NCI-H524 (cell line): Measurements from ENCODE around the gene MAB21L2.

Experiments
- DNase-seq, 2 experiments: peaks; one replicate each; lab custom pipeline; 2025; lab: John Stamatoyannopoulos, UW

Gene MAB21L2

DNA sequence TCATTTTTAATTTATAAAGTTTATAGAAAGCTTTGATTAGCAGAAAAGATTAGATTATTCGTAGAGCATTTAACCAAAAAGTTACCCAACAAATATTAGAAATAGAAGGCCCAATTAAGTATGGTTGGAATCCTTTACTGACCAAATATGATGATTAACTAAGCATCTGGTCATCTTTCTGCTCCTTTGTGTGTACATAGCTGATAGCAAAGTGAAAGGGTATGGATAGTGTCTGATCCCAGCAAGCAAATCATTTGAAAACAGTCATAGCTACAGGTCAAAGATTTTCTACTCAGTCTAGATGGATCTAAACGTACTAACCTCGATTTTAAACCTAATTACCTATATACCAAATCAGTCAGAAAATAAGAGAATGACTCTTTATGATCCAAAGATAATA lies 7.3 kb upstream of the MAB21L2 start:
- DNase-seq = no peak

DNA sequence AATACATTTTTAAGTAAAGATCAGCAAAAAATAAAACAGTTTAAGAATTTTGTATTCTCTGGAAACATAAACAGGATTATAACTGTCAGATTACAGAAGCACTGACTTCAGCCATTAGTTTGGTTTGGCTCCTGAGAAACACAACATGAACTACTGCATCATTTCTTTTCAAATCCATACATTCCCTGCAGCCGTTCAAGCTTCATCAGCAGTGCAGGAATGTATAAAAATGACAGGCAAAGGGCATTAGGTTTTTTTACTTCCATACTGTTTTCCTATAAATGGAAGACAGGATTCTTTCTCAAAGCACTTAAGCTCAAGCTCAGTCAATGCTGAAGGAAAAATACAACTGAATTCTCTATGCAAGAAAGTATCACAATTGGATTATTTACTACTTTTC lies 4.2 kb upstream of the MAB21L2 start:
- no peak for DNase-seq

DNA sequence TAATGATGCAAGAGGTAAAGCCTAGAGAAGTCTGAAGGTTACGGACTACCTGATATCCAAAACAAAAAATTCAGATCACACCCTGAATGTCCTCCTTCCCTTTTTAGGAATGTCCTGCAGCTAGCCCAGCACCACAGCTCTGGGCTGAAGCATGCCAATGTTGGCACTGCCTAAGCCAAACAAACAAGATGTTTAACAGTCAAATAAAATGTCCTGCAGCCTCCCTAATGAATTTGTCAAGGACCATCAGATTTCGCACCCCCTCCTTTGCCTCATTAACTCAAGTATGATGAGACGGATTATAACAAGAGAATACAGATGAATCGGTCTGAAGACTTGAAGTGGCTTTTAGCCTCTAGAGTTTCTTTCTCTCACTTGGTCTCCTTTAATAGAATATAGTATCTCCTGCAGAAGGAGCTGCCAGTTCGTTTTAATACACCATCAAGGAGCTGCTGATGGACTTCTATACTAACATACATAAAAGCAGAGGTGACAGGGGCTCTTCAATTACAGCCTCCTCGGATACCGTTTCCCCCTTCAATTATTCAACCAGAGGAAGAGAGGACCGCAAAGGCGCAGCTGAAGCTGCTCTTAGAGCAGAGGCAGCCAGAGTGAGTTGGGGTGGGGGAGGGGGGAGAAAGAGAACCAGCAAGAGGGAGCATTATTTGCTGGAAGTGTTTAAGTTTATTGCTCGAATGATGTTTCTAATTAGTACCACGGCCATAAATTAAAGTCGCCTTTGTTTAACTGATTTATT lies 3.0 kb upstream of the MAB21L2 start:
- peak; percentile 74 to 87 for DNase-seq

DNA sequence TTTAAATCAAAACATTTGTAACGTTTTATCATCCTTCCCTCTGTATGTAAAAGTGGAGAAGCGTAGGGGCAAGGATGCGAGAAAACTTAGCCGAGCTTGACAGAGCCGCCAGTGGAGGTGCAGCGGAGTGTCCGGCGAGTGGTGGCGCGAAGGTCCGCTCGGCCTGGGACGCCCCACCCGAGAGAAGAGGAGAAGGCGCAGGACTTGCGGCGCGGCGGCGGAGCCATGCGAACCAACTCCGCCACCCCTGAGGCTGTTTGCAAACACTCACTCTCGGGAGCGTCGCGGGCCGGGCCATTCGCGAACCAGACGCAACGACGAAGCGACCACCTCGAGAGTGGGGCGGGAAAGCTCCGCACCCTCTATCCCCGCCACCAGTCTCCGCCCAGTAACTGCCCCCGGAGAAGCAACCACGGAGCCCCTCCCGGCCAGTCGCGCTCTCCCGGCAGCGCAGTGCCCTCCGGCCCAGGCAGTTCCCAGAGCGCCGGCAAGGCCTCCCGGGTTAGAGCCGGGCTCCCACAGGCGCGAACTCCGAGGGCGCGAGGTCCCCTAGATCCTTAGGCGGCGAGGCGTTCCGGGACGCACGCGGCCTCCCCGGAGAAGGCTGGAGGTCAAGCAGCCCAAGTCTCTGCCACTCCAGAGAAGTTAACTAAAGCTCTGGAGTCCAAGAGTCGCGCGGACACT lies 2.3 kb upstream of the MAB21L2 start:
- no peak for DNase-seq

DNA sequence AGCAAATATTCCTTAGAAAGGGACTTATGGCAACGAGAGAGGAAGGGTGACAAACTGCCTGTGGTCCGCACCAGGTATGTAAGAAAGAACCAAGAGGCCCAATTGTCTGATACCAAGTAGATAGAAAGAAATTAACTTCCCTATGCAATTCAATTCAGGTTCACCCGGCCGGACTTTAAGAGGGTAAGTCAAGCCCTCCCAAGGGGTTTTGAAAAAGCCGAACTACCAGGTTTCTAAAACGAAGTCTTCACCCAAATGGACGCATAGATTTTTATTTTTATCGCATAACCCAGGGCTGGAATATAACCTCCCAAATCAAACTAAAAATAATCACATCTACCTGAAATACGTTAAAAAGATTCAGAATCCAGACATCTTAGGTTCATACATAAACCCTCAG lies 1.6 kb upstream of the MAB21L2 start:
- DNase-seq = no peak

DNA sequence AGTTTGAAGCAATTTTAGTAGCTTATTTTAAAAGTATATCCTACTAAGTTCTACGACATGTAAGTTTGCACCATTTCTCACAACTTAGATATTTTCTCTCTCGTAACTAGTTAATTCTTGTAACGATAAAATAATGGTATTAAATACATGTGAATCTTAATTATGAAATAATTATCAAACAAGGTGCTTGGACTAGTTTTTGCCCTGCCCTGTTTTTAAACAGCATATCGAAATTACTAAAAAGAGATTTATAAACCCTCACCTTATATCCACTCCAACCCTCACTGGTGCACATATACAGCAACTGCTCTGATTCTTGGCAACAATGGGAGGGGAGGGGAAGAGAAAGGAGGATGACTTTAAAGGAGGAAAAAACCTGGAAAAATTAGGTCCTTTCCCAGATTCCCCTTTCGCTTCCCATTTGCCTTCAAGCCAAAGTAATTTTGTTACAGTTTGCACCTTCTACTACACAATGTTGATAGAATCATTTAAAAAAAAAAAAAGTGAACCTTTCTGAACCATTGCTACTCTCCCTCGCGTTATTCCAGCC lies 820 bp upstream of the MAB21L2 start:
- no peak for DNase-seq

DNA sequence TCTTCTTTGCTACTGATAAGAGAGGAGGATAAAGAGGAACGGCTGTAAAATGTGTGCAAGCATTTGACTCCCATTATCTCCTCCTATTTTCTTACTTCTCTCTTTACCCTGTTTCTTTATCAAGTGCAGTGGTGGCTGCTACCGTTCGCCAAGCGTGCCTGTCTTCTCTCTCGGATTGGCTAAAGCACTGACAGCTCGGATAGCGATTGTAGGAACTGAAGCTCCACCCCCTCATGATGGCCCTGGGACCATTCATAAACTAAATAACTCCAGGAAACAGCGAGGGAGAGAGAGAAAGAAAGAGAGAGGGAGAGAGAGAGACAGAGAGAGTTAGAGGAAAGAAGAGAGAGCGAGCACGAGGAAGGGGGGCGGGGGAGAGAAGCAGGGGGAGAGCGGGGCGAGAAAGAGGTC lies 305 bp upstream of the MAB21L2 start:
- no peak for DNase-seq

DNA sequence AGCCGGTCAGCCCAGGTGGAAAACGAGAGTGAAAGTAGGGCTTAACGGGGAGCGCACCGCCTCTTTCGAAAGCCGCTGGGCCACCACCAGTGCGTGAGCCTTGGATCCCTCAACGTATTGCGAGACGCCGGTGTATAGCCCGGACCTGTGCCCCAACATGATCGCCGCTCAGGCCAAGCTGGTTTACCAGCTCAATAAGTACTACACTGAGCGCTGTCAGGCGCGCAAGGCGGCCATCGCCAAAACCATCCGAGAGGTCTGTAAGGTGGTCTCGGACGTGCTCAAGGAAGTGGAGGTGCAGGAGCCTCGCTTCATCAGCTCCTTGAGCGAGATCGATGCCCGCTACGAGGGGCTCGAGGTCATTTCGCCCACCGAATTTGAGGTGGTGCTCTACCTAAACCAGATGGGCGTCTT lies 929 bp downstream of the MAB21L2 start:
- DNase-seq = no peak

DNA sequence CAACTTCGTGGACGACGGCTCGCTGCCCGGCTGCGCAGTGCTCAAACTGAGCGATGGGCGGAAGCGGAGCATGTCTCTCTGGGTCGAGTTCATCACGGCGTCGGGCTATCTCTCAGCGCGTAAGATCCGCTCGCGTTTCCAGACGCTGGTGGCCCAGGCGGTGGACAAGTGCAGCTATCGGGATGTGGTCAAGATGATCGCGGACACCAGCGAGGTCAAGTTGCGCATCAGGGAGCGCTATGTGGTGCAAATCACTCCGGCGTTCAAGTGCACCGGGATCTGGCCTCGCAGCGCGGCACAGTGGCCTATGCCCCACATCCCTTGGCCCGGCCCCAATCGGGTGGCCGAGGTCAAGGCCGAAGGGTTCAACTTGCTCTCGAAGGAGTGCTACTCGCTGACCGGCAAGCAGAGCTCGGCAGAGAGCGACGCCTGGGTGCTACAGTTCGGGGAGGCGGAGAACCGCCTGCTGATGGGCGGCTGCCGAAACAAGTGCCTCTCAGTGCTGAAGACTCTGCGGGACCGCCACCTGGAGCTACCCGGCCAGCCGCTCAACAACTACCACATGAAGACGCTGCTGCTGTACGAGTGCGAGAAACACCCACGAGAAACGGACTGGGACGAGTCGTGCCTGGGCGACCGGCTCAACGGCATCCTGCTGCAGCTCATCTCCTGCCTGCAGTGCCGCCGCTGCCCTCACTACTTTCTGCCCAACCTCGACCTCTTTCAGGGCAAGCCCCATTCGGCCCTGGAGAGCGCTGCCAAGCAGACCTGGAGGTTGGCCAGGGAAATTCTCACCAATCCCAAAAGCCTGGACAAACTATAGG lies 1.5 kb downstream of the MAB21L2 start:
- DNase-seq = no peak

DNA sequence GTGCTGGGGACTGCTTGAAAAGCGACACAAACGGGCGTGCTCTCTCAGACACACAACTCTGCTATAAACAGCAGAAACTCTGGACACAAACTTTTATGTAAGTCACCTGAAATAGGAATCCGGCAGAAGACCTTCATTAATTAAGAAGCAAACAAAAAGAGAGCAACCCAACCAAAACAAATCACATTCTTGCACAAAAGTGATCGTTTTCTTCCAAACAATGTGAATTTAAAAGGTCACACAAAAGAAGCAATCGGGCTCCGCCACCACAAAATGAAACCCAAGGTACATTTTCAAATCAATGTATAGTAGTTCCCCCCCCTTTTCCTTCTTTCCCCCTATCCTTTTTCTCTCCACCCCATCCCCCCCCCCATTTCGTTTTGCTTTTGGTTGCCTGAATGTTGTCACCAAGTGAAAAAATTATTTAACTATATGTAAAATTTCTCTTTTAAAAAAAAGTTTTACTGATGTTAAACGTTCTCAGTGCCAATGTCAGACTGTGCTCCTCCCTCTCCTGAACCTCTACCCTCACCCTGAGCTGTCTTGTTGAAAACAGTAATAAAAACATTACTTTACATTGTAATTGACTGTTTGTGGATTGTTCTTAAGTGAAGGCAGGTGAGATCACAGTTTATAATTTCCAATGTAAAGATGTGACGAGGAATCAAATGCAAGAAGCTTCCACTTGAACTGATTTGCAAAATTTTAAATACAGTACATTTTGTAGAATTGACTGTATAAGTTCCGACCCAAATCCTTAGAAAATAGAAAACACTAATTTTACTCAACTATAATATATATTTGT lies 2.4 kb downstream of the MAB21L2 start:
- DNase-seq = no peak

DNA sequence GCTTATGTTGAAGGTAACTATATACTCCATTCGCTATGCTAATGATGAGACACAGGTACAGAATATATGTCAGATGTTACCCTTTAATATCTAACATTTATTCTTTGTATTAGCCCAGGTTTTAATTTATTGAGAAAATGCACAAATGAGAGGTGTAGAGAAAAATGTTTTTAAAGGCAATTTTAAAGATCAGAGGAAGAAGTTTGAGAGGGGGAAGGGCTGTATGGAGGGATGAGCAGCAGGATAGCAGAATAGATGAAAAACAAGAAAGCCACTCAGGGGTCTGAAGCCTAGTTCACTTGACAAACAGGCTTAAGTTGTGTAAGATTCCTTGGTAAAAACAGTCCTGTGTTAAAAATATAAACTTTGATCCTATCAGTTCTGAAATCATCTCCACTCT lies 3.7 kb downstream of the MAB21L2 start:
- no peak for DNase-seq

DNA sequence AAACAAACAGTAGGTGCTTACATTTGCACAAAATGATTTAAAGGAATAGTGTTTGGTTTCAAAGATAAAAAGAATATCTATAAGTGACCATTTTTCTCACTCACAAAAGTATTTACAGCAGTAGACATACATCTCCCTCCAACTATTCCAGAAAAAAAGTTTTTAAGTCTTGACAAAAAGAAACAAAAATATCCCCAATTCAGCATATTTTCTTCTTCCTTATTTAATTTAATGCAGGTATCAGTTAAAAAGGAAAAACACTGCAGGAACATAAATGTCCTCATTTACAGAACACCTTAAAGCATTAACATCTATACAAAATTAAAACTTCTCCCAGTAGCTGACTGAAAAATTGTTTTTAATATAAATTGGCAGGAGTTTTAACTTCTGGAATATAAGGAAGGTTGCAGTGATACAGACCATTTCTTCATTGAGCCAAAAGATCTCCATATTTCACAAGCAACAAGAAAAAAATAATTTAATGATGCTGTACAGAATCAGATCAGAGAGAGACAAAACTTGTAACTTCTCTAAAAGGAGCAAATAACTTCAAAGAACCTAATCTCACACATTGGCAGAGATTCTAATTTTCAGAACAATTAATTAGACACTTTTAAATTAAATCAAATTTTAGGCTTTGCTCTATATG lies 4.3 kb downstream of the MAB21L2 start:
- DNase-seq = no peak

DNA sequence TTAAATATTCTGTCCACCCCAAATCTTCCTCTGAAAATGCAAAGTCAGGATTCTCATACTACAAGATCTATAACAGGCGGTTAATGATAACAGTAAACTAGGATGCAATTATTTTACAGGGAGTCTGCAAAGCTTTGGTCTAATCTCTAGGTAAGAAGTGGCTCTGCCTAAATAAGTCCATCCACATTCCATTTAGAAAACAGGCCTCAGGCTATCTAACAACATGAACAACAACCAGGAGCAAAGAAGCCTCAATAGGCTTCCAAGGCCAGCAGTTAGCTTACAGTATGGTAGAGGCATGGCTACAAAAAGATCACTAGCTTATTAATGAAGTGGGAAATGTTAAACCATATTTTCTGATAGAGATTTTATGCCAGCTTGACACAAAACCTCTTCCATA lies 6.4 kb downstream of the MAB21L2 start:
- DNase-seq = no peak

DNA sequence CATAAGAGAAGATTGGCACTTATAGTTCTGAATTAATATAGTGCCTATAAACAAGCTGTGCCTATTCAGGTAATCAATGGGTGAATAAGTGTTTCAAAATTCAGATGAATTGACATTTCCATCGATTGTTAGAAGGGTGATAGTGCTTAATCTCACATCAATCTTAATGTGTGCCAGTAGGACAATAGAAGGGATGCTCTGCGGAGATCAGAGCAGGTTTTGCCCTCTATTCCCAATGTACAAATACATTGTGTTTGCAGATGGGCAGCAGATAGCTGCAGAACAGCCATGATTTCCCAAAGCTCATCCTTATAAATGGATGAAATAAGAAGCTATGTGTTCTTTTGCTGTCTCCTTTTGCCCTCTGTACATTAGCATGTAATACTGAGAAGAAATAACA lies 7.2 kb downstream of the MAB21L2 start:
- DNase-seq = no peak

DNA sequence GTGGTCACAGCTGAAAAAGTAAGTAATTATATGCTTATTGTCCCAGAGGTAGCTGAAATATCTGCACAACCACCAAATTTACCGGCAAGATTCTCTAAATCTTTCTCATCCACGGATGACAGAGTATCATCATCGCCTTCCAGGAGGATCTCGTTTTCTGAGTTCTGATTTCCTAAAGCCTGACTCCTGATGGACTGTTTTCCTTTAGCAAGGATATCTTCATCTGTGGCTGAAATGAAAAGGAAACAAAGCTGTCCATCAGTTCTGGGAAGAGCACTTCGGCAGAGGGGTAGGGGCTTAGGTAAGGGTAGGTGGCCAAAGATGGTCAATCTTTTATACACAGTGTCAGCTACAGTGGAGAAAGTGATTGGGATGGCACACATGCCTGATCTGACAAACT lies 8.7 kb downstream of the MAB21L2 start:
- no peak for DNase-seq

DNA sequence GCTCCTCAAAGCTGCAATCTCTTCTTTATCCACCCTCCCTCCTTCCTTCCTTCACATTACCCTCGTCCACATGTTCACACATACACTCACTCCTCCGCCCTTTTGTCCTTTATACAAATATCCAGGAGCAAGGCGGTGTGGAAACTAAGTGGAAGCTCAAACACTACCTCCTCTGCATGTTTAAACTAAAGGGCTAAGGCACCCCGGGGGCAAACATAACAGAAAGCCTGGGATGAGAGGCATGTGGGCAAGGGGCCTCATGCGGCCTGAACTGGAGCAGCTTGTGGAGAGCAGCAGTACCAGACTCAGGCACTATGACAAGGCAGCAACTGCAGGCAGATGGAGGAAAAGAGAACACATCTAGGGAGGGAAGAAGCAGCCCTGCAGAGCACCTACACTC lies 9.5 kb downstream of the MAB21L2 start:
- no peak for DNase-seq

DNA sequence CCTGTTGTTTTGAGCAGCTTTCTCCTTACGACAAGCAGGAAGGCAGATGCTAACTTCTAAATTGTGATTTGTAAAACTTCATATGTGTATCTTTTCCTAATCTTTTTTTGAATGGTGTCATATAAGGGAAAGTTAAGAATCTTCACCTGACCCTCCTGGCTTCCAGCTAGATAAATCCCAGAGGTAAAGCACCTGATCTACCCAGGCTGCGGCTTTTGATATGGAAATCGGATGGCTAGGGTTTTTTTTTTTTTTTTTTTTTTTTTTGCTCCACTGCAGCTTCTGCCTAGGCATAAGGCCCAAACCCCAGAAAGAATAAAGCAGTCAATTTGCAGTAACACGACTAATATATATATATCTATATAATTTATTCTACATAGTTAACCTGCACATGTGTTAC lies 10.0 kb downstream of the MAB21L2 start:
- DNase-seq = no peak

DNA sequence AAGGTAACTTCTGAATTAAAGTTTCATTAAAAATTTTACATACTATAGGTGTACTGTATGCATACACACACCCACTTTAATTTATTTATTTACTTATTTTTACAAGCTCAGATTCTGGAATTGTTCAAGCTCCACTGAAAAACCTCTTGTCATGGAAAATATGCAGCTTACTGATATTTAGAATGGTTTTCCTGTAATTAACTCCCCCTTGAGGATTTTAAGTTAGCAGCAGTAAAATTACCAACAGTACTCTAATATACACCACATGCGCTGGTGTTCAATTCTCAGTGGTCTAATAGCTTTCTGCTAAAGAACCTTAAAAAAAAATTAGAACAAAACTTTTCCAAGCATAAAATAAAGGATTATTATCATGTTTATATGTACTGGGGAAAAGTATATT lies 12.0 kb downstream of the MAB21L2 start:
- DNase-seq = peak in 1 of 2 experiments; percentile 33

DNA sequence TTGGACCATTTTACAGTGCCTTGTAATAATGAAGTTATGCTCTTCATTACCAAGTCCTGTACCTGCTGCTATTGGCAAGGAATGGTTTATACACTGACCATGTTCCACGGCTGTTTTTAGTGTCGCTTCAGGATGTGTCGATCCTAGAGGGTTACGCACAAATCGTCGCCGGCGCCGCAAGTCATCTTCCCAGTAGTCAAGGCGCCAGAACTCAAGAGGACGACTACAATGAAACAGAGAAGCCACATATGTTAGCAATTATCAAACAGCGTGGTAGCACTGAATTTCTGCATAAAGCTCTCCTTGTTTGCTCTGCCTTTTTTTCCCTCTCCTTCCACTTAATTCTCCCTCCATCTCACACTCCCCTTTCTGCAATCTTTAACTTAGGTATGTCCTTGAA lies 17.0 kb downstream of the MAB21L2 start:
- no peak for DNase-seq

DNA sequence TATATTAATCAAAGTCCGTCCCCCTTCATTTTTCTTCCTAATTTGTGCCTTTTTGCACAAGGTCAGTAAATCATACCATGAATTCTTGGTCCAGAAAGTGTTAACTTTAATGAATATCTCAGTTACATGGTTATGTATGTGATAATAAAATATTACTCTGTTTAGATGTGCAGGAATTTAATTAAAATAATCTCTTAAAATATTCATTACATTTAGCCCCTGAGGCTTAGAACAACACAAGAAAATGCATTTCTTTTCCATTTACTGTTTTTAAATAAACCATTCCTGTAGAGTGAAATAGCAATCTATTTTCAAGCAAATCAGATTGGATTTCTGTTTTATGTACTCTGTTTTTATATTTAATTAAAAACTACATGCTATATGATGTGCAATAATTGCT lies 17.6 kb downstream of the MAB21L2 start:
- DNase-seq = no peak

DNA sequence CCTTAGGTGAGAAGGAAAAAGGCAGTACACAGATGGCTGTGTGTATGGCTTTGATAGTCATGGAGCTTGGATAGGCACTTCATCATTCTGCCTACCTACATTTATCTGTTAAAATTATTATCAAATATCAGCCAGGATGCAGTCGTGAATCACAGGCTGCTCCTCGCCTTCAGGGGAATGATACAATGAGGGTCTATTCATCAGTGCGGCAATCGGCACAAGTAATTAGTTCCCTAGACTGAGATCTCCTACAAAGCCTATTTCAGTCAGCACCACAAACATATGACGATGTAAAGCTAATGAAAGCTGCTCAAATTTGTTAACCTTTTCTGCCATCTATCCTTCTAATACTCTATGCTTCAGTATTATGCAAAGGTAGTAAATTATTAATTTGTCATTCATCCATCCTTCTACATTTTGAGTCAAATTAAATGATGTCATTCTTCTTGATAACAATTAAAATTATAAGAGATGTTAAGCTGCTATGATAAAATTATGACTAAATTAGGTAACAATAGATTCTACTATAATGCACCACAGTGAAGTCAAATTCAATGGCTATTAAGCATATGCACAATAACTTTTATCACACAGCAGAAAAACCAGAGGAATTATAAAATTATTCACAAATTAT lies 19.0 kb downstream of the MAB21L2 start:
- no peak for DNase-seq
